NB4 (cell line): ENCODE results near the gene TFDP3.

ENCODE experiments used
- CTCF ChIP-seq: IDR thresholded peaks from one replicate; pipeline ENCODE4 v1.5.1; 2012; ENCODE audit warnings: low read depth, low read length
- MAX ChIP-seq: IDR thresholded peaks from 2 replicates; pipeline ENCODE4 v1.6.1; 2011; ENCODE audit warnings: low read depth, low read length
- MYC ChIP-seq: IDR thresholded peaks from 2 replicates; pipeline ENCODE4 v1.6.1; 2011; ENCODE audit warnings: low read depth, low read length
- POLR2A ChIP-seq: IDR thresholded peaks from 2 replicates; pipeline ENCODE4 v1.6.1; 2011; ENCODE audit warnings: mild to moderate bottlenecking; ENCODE audit not compliant: insufficient read length; ENCODE audit errors: extremely low read depth

GRCh38 chrX:133218329-133218728 lies at the start of gene TFDP3:
- TF ChIP-seq CTCF (no peak), POLR2A (no peak), MAX (no peak), MYC (no peak)
